GM12873 (cell line): Measurements from ENCODE around the gene RELB.

Experiments
- CTCF ChIP-seq: IDR thresholded peaks from 2 replicates; pipeline ENCODE4 v1.5.1; 2012; ENCODE audit warnings: low read depth, mild to moderate bottlenecking, moderate library complexity, low read length, control low read depth; ENCODE audit not compliant: insufficient read depth; ENCODE audit errors: missing control alignments

Gene RELB

GRCh38 chr19:45041125-45041524, 39.9 kb downstream of the RELB start:
- no peak for TF ChIP-seq CTCF

DNA sequence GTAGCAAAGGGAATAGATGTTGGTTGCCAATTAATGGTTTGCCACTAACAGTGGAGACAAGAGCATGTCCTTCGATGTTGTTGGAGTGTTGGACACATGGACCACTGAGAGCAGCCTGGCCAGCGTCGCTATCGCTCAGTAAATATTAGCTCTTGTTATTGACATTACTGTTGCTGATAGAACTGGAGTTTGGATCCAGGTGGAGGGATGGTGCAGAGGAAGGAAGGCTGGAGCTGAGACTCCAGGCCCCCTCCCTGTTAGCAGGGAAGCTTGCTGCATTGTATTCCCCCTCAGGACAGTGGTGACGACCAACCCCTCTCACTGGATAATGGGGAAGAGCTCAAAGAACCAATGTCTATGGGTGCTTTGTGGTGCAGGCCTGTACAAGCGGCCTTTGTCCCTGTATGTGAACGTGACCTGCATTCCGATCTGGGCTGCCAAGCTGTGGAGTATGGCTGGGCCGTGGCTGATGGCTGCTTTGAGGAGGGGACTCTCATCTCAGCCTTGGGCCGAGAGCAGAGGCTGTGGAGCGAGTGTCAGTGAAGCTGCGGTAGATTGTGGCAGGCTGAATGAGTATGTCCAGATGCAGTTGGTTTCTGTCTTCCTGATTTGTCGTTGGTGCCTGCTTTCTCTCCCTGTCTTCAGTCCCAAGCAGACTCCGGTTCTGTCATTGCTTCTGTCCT, 44.5 kb downstream of the RELB start:
- TF ChIP-seq CTCF, result no peak

- TF ChIP-seq CTCF, result no peak
Measured at GRCh38 chr19:45046355-45046754, 45.1 kb downstream of the RELB start.

GRCh38 chr19:45047188-45047797, 46.0 kb downstream of the RELB start:
- no peak for TF ChIP-seq CTCF

- no peak for TF ChIP-seq CTCF
Measured at GRCh38 chr19:45049073-45049736, 47.9 kb downstream of the RELB start.

DNA sequence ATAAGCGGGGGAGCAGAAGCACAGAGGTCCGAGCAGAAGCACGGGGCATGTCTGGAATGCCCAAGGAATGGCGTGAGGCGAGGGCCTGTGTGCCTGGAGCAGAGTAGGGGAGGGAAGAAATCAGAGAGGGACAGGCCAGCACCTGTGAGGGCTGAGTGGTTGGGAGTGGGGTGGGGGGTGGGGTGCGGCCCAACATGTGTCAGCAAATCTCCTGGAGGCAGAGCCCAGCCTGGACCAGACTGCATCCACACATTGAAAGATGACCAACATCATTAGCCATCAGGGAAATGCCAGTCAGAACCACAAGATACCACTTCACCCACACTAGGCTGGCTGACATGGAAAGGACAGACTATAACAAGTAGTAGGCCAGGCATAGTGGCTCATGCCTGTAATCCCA, 48.8 kb downstream of the RELB start:
- no peak for TF ChIP-seq CTCF

- TF ChIP-seq CTCF, result no peak
Measured at GRCh38 chr19:45051929-45052579, 50.8 kb downstream of the RELB start.
